ENCODE data around the gene IER5L.

Gene IER5L

GRCh38 chr9:129140397-129141065, 37.5 kb downstream of the IER5L start:
- peak overlapping the region; percentile 99 for H3K27ac ChIP-seq
- TF ChIP-seq CTCF (IDR thresholded peaks at IDR 0.05): no peak
- no peak for TF ChIP-seq ZFX (IDR thresholded peaks at IDR 0.05; ENCODE audit: borderline replicate concordance)

GRCh38 chr9:129139993-129140396, 38.1 kb downstream of the IER5L start:
- H3K27ac ChIP-seq: peak overlapping the region; percentile 99

DNA sequence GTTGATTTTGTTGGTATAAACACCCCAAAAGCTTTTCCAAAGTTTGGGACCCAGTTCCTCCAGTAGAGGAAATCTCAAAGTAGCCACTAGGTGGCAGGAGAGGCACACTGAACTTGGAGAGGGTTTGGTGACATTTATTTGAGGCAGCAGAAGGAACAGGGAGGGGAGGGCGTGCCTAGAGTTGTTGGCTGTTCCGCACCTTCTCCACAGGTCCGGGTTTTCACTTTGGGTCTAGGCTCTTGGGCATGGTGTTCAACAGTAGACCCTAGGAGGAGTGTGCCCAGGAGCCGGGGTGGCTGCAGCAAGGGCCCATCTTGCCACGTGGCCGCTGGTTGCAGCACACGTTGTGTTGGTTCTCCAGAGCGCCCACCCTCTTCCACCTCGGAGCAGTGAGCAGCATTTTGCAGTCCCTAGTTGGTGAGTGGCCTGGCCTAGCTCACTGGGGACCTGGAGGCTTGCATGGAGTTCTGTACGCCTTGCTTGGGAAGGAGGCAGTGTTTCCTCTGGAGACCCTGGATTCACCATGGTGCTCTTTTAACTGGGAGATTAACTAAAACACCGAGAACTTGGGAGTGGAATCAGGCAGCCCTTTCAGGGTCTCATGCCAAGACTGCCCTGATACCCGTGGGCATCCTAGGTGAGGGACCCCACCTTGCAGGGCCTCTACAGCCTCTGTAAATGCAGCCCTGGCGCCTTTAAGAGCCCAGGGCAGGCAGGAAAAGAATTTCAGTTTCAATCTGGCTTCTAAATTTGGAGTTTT, 38.6 kb downstream of the IER5L start:
- peak overlapping the region; percentile 99 for H3K27ac ChIP-seq
- TF ChIP-seq CTCF (IDR thresholded peaks at IDR 0.05) (peak; percentile 93), ZFX (IDR thresholded peaks at IDR 0.05; ENCODE audit: borderline replicate concordance) (no peak)

More at GRCh38 chr9:129139993-129140396, 38.1 kb downstream of the IER5L start:
- TF ChIP-seq CTCF (IDR thresholded peaks at IDR 0.05) (no peak), ZFX (IDR thresholded peaks at IDR 0.05; ENCODE audit: borderline replicate concordance) (no peak)

GRCh38 chr9:129138476-129139232, 39.4 kb downstream of the IER5L start:
- H3K27ac ChIP-seq: peak overlapping the region; percentile 99

DNA sequence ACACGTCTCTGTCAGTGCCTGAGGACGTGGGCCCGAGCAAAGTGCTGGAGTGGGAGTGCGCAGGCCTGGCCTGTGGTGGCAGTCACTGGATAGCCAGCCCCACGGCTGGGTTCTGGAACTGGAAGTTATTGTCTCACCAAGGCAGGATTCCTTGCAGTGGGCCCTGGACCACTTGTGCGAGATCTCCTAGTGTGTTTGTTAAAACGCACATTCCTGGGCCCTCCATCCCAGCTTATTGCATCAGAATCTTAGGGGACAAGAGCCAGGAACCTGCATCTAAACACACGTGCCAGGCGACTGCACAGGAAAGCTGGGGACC, 40.0 kb downstream of the IER5L start:
- peak overlapping the region; percentile 99 for H3K27ac ChIP-seq

More at GRCh38 chr9:129138476-129139232, 39.4 kb downstream of the IER5L start:
- no peak for TF ChIP-seq ZFX (IDR thresholded peaks at IDR 0.05; ENCODE audit: borderline replicate concordance)

GRCh38 chr9:129137292-129138143, 40.5 kb downstream of the IER5L start:
- H3K27ac ChIP-seq: peak overlapping the region; percentile 99
- TF ChIP-seq ZFX (IDR thresholded peaks at IDR 0.05; ENCODE audit: borderline replicate concordance): no peak
- no peak for TF ChIP-seq CTCF (IDR thresholded peaks at IDR 0.05)

More for the DNA sequence above, 40.0 kb downstream of the IER5L start:
- no peak for TF ChIP-seq ZFX (IDR thresholded peaks at IDR 0.05; ENCODE audit: borderline replicate concordance)

DNA sequence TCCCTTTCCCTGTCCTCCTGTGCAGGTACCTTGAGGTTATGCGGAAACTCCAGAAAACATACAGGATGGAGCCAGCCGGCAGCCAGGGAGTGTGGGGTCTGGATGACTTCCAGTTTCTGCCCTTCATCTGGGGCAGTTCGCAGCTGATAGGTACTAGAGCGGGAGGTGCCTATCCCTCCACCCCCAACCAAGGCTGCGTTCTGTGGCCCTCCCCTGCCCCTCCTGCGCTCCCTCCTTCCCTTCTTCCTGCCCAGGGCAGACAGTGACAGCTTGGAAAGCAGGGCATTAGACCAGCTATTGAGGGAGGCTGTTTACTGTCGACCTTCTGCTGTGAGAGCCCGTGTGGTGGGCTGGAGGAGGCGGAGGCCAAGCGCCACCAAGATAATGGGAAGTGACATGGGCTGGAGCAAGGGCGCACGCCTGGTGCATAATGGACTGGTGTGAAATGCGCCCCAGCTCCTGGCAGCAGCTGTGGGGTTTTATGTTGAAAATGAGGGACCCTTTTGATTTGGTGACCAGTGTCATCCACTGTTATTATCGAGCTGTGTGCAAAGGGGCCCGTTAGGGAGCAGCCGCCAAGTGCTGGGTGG, 41.5 kb downstream of the IER5L start:
- H3K27ac ChIP-seq: no peak overlapping the region; the same call in 1 of the 2 replicates
- TF ChIP-seq CTCF (IDR thresholded peaks at IDR 0.05): no peak
- TF ChIP-seq ZFX (IDR thresholded peaks at IDR 0.05; ENCODE audit: borderline replicate concordance): no peak

Measured in 22Rv1 (cell line).